Epidermal melanocyte (primary cell): Measurements from ENCODE around the gene TP53TG5.
A peak's percentile ranks its signal among the peaks of the same experiment; 100 is the strongest.
"Not testable (repeated sequence)": the region's sequence is repeated elsewhere in the genome, so short reads cannot be mapped to it uniquely, and the experiment has no call there.

Source experiments
- DNase-seq: peaks from one replicate; pipeline ENCODE4 v3.0.0; 2011; ENCODE audit warnings: low spot score; ENCODE audit not compliant: insufficient read length

Gene TP53TG5

GRCh38 chr20:45366631-45367030, 11.5 kb downstream of the TP53TG5 start:
- DNase-seq: no peak

- no peak for DNase-seq
Observed at GRCh38 chr20:45366192-45366591, 11.9 kb downstream of the TP53TG5 start.

GRCh38 chr20:45365444-45365970, 12.6 kb downstream of the TP53TG5 start:
- DNase-seq: no peak

GRCh38 chr20:45363611-45364492, 14.3 kb downstream of the TP53TG5 start:
- no peak for DNase-seq

- peak; percentile 92 for DNase-seq
Observed at GRCh38 chr20:45362804-45363610, 15.1 kb downstream of the TP53TG5 start, which contains the start of gene SYS1. Gene SYS1, plus strand, starts transcription at chr20:45363156. Its CDS starts 376 bp downstream, at chr20:45363532.

GRCh38 chr20:45361793-45362192, 16.3 kb downstream of the TP53TG5 start:
- no peak for DNase-seq

GRCh38 chr20:45359406-45360148, 18.5 kb downstream of the TP53TG5 start:
- no peak for DNase-seq

- DNase-seq: no peak
Observed at GRCh38 chr20:45359069-45359405, 19.1 kb downstream of the TP53TG5 start.

GRCh38 chr20:45358282-45359068, 19.6 kb downstream of the TP53TG5 start:
- DNase-seq: no peak

- no peak for DNase-seq
Observed at GRCh38 chr20:45355209-45356084, 22.7 kb downstream of the TP53TG5 start.

GRCh38 chr20:45354423-45355208, 23.5 kb downstream of the TP53TG5 start:
- no peak for DNase-seq

- no peak for DNase-seq
Observed at GRCh38 chr20:45353746-45354145, 24.4 kb downstream of the TP53TG5 start.

- no peak for DNase-seq
Observed at GRCh38 chr20:45352729-45353128, 25.4 kb downstream of the TP53TG5 start.

GRCh38 chr20:45350795-45351194, 27.3 kb downstream of the TP53TG5 start:
- DNase-seq: not testable (repeated sequence)

- no peak for DNase-seq
Observed at GRCh38 chr20:45350217-45350616, 27.9 kb downstream of the TP53TG5 start.

- peak; percentile 76 for DNase-seq
Observed at GRCh38 chr20:45347936-45348778, 30.0 kb downstream of the TP53TG5 start, which contains the start of gene SDC4. Gene SDC4, minus strand, starts transcription at chr20:45348424. Its CDS starts 40 bp downstream, at chr20:45348384.

GRCh38 chr20:45347297-45347935, 30.7 kb downstream of the TP53TG5 start:
- no peak for DNase-seq
